Upper lobe of left lung (tissue), 6 donors: ENCODE data around the gene SYNE2. TPM values are rescaled to one million over a fixed set of nuclear protein-coding genes. Genes with fewer than 3 reads are reported as not detected.

Experiments
- ATAC-seq, 2 donors: fragments of 200-7000 bp; cut with Tn5 transposase; one replicate each; pipeline ENCODE4 v1.9.1; 2022; ENCODE audit warnings: mild to moderate bottlenecking in 2 of 2, moderate library complexity in 2 of 2; ENCODE audit not compliant: low FRiP score in 2 of 2
- DNase-seq, 2 donors: peaks; one replicate each; pipeline ENCODE4 v3.0.0-alpha.2; 2019 to 2020
- H3K27ac ChIP-seq, 4 donors: fragments of 200-600 bp; sonication (generic); one replicate each; pipeline ENCODE4 v1.5.1; 2016 to 2019
- H3K27me3 ChIP-seq, 4 donors: fragments of 200-600 bp; sonication (generic); one replicate each; pipeline ENCODE4 v1.5.1; 2017 to 2019
- H3K36me3 ChIP-seq, 4 donors: fragments of 200-600 bp; sonication (generic); one replicate each; pipeline ENCODE4 v1.5.1; 2016 to 2019
- H3K4me1 ChIP-seq, 4 donors: fragments of 200-600 bp; sonication (generic); one replicate each; pipeline ENCODE4 v1.5.1; 2018 to 2019
- H3K4me3 ChIP-seq, 4 donors: fragments of 200-600 bp; sonication (generic); one replicate each; pipeline ENCODE4 v1.5.1; 2017 to 2019; ENCODE audit warnings: mild to moderate bottlenecking in 2 of 4, moderate library complexity in 1 of 4
- H3K9me3 ChIP-seq, 4 donors: fragments of 200-600 bp; sonication (generic); one replicate each; pipeline ENCODE4 v1.5.1; 2018 to 2019
- CTCF ChIP-seq, 6 experiments: fragments of 450-650 bp in 4 of 6; fragments of 200-600 bp in 2 of 6; sonication (generic) in 2 of 6; IDR thresholded peaks; one replicate each; pipeline ENCODE4 v1.5.1; 2016 to 2019; ENCODE audit warnings: antibody characterized with exemption in 6 of 6
- EP300 ChIP-seq, 4 donors: sonication (generic); formaldehyde crosslinking; IDR thresholded peaks; one replicate each; pipeline ENCODE4 v1.5.1; 2017; ENCODE audit warnings: antibody characterized with exemption in 4 of 4, control low read depth in 2 of 4
- POLR2A ChIP-seq, 4 donors: fragments of 450-650 bp; IDR thresholded peaks; one replicate each; pipeline ENCODE4 v1.5.1; 2016 to 2017; ENCODE audit warnings: antibody characterized with exemption in 4 of 4, mild to moderate bottlenecking in 2 of 4
- POLR2AphosphoS5 ChIP-seq, 2 donors: sonication (generic); formaldehyde crosslinking; IDR thresholded peaks; one replicate each; pipeline ENCODE4 v1.5.1; 2017; ENCODE audit warnings: antibody characterized with exemption in 2 of 2
- WGBS, 2 donors: methylation state at CpG; one replicate each; pipeline ENCODE4 v1.1.5; 2017 to 2018; 5-methylcytosine and 5-hydroxymethylcytosine counted together
- total RNA-seq, 6 donors: library from RNA; depleted of rRNA in 4 of 6; stranded (reverse); fragments of >200 nt in 4 of 6; gene quantifications; one replicate each; pipeline versions ENCODE4 v1.1.0 to v1.2.1, GENCODE V29; 2016 to 2021
- donor health status: DM: no; HTN: no; CAD: no; lungs with moderate emphysema.
- donor health status: DM: no; HTN: yes; CAD: no; lungs with severe emphysema.

The SYNE2 gene
- total RNA-seq, 6 donors from 2014 or later, result 75.8 to 439 (median 234) TPM

- peaks cover 0 to 8% (median 0%) of the 10 kb centered on the region in 4 donors for H3K27me3 ChIP-seq
- WGBS, 2 donors, result 13 to 14% methylated on average over 5 of the region's 5 CpGs
- no peak for ATAC-seq
- DNase-seq, result no peak
- peaks cover 13 to 28% (median 23%) of the 10 kb centered on the region in 4 donors for H3K4me1 ChIP-seq
- TF ChIP-seq POLR2AphosphoS5 (IDR thresholded peaks at IDR 0.05), result no peak
- TF ChIP-seq POLR2A (IDR thresholded peaks at IDR 0.05), result no peak
- TF ChIP-seq EP300 (IDR thresholded peaks at IDR 0.05), result no peak
- no peak for TF ChIP-seq CTCF (IDR thresholded peaks at IDR 0.05)
- peak overlapping the region; percentile 81 to 90 (median 85) for H3K4me3 ChIP-seq
- peak overlapping the region; percentile 90 to 98 (median 92) for H3K27ac ChIP-seq
- H3K9me3 ChIP-seq, result no peaks in the 10 kb centered on the region
- H3K36me3 ChIP-seq, result no peaks in the 10 kb centered on the region
These were observed 1.5 kb downstream of the SYNE2 start for GRCh38 chr14:63854330-63854729.

- DNase-seq, result no peak
- Histone ChIP-seq H3K4me3 (peak overlapping the region in 1 of 4 donors; percentile 86), H3K4me1 (peaks cover 13 to 33% (median 24%) of the 10 kb centered on the region in 4 donors), H3K27me3 (peaks cover 0 to 8% (median 0%) of the 10 kb centered on the region in 4 donors), H3K27ac (peak overlapping the region in 1 of 4 donors; percentile 16), H3K36me3 (no peaks in the 10 kb centered on the region), H3K9me3 (no peaks in the 10 kb centered on the region)
- no peak for ATAC-seq
- no peak for TF ChIP-seq EP300 (IDR thresholded peaks at IDR 0.05)
- TF ChIP-seq CTCF (IDR thresholded peaks at IDR 0.05), result no peak
- TF ChIP-seq POLR2AphosphoS5 (IDR thresholded peaks at IDR 0.05), result no peak
- TF ChIP-seq POLR2A (IDR thresholded peaks at IDR 0.05), result no peak
- 84 to 86% methylated on average over 4 of the region's 4 CpGs for WGBS, 2 donors
These were observed 2.5 kb downstream of the SYNE2 start for GRCh38 chr14:63855281-63855680.

- Histone ChIP-seq H3K27me3 (peaks cover 0 to 8% (median 0%) of the 10 kb centered on the region in 4 donors), H3K4me1 (peaks cover 9 to 33% (median 24%) of the 10 kb centered on the region in 4 donors), H3K9me3 (no peaks in the 10 kb centered on the region), H3K36me3 (no peaks in the 10 kb centered on the region), H3K4me3 (no peak overlapping the region), H3K27ac (no peak overlapping the region)
- no peak for ATAC-seq
- TF ChIP-seq EP300 (IDR thresholded peaks at IDR 0.05), result no peak
- no peak for TF ChIP-seq CTCF (IDR thresholded peaks at IDR 0.05)
- no peak for TF ChIP-seq POLR2A (IDR thresholded peaks at IDR 0.05)
- TF ChIP-seq POLR2AphosphoS5 (IDR thresholded peaks at IDR 0.05), result no peak
- 84 to 88% methylated on average over 3 of the region's 3 CpGs for WGBS, 2 donors
- DNase-seq, result no peak
These were observed 4.7 kb downstream of the SYNE2 start for GRCh38 chr14:63857466-63858030.

DNA sequence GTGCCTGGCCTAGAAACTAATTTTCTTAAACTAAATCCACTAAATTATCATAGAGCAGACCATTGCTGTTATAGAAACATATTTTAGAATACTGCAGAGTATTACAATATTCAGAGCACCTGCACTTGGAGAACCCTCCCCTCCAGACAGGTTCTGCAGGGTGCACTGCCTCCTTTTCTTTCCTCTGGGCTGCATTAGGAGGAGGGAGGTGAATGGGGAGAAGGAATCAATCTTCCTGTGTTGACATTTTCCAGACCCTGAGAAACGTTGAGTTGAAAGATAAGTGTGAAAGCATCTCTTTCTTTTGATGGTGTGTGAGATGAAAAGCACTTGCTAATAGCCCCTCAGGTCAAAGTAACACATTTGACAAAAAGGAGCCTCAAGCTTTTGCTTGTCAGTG is 7.3 kb downstream of the SYNE2 start:
- H3K9me3 ChIP-seq, result no peaks in the 10 kb centered on the region
- ATAC-seq (no peak), DNase-seq (no peak)
- H3K36me3 ChIP-seq, result no peaks in the 10 kb centered on the region
- H3K4me3 ChIP-seq, result no peak overlapping the region
- TF ChIP-seq POLR2AphosphoS5 (IDR thresholded peaks at IDR 0.05), result no peak
- TF ChIP-seq EP300 (IDR thresholded peaks at IDR 0.05), result no peak
- no peak for TF ChIP-seq CTCF (IDR thresholded peaks at IDR 0.05)
- TF ChIP-seq POLR2A (IDR thresholded peaks at IDR 0.05), result no peak
- H3K4me1 ChIP-seq, result peaks cover 10 to 37% (median 19%) of the 10 kb centered on the region in 4 donors
- H3K27ac ChIP-seq, result no peak overlapping the region
- WGBS, 2 donors, result 6 to 29% methylated on average over 1 of the region's 1 CpG
- no peaks in the 10 kb centered on the region for H3K27me3 ChIP-seq

GRCh38 chr14:63862163-63862562 is 9.4 kb downstream of the SYNE2 start:
- WGBS, 2 donors, result 91 to 93% methylated on average over 8 of the region's 8 CpGs
- ATAC-seq, result no peak
- peaks cover 16 to 21% (median 18%) of the 10 kb centered on the region in 4 donors for H3K4me1 ChIP-seq
- TF ChIP-seq POLR2AphosphoS5 (IDR thresholded peaks at IDR 0.05), result no peak
- no peak for TF ChIP-seq EP300 (IDR thresholded peaks at IDR 0.05)
- TF ChIP-seq POLR2A (IDR thresholded peaks at IDR 0.05), result no peak
- TF ChIP-seq CTCF (IDR thresholded peaks at IDR 0.05), result no peak
- H3K4me3 ChIP-seq, result no peak overlapping the region
- H3K27me3 ChIP-seq, result no peaks in the 10 kb centered on the region
- H3K27ac ChIP-seq, result no peak overlapping the region
- H3K36me3 ChIP-seq, result no peaks in the 10 kb centered on the region
- DNase-seq, result no peak
- no peaks in the 10 kb centered on the region for H3K9me3 ChIP-seq
